NCI-H1694 (cell line): ENCODE results near the gene LRRN2.

Experiments used
- DNase-seq: peaks from one replicate; lab custom pipeline; 2025; lab: John Stamatoyannopoulos, UW

Gene LRRN2

GRCh38 chr1:204712708-204713430 is 27.3 kb upstream of the LRRN2 start:
- DNase-seq, result no peak

GRCh38 chr1:204711947-204712701 is 26.6 kb upstream of the LRRN2 start:
- DNase-seq, result peak; percentile 98

- no peak for DNase-seq
These were observed 25.8 kb upstream of the LRRN2 start for GRCh38 chr1:204711103-204711946.

- DNase-seq, result no peak
These were observed 24.7 kb upstream of the LRRN2 start for GRCh38 chr1:204709960-204710912.

GRCh38 chr1:204709021-204709420 is 23.5 kb upstream of the LRRN2 start:
- DNase-seq, result no peak

- peak; percentile 21 for DNase-seq
These were observed 21.4 kb upstream of the LRRN2 start for GRCh38 chr1:204706838-204707509.

- DNase-seq, result no peak
These were observed 20.6 kb upstream of the LRRN2 start for GRCh38 chr1:204705888-204706837.

GRCh38 chr1:204705493-204705811 is 19.9 kb upstream of the LRRN2 start:
- DNase-seq, result no peak

- DNase-seq, result no peak
These were observed 19.4 kb upstream of the LRRN2 start for GRCh38 chr1:204704794-204705492.

GRCh38 chr1:204703826-204704612 is 18.5 kb upstream of the LRRN2 start:
- DNase-seq, result no peak

GRCh38 chr1:204703268-204703664 is 17.7 kb upstream of the LRRN2 start:
- DNase-seq, result no peak

- DNase-seq, result no peak
These were observed 17.2 kb upstream of the LRRN2 start for GRCh38 chr1:204702552-204703267.

GRCh38 chr1:204701229-204701628 is 15.7 kb upstream of the LRRN2 start:
- DNase-seq, result no peak

- DNase-seq, result no peak
These were observed 12.4 kb upstream of the LRRN2 start for GRCh38 chr1:204697893-204698292.

GRCh38 chr1:204696606-204697005 is 11.1 kb upstream of the LRRN2 start:
- DNase-seq, result no peak

- DNase-seq, result no peak
These were observed 10.2 kb upstream of the LRRN2 start for GRCh38 chr1:204695692-204696091.

GRCh38 chr1:204694145-204694544 is 8.6 kb upstream of the LRRN2 start:
- DNase-seq, result no peak

- no peak for DNase-seq
These were observed 7.4 kb upstream of the LRRN2 start for GRCh38 chr1:204692841-204693356.
